RKO (cell line): ENCODE measurements around the gene KIF25.
"Not testable (repeated sequence)": the region's sequence is repeated elsewhere in the genome, so short reads cannot be mapped to it uniquely, and the experiment has no call there.

ENCODE experiments used
- DNase-seq: peaks from one replicate; pipeline ENCODE4 v3.0.0-alpha.2; 2016; ENCODE audit warnings: low spot score

KIF25 gene

DNA sequence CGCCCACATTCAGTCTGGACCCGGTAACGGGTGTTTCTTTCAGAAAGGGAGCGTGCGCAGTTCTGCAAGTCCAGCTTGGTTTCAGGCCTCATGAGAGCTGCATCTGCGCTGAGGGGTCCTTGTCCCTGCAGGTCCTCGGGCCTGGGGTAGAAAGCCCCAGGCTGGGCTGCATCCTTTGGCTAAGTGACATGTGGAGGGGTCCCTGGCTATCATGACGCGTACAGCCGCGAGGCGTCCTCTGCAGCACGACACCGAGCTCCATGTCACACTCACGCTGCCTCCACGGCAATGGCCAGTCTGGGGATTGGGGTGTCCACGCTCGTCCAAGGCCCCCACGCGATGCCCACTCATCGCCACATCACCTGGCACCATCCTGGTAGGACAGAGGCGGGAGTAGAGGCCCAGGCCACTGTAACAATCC lies 1.7 kb upstream of the KIF25 start:
- no peak for DNase-seq

DNA sequence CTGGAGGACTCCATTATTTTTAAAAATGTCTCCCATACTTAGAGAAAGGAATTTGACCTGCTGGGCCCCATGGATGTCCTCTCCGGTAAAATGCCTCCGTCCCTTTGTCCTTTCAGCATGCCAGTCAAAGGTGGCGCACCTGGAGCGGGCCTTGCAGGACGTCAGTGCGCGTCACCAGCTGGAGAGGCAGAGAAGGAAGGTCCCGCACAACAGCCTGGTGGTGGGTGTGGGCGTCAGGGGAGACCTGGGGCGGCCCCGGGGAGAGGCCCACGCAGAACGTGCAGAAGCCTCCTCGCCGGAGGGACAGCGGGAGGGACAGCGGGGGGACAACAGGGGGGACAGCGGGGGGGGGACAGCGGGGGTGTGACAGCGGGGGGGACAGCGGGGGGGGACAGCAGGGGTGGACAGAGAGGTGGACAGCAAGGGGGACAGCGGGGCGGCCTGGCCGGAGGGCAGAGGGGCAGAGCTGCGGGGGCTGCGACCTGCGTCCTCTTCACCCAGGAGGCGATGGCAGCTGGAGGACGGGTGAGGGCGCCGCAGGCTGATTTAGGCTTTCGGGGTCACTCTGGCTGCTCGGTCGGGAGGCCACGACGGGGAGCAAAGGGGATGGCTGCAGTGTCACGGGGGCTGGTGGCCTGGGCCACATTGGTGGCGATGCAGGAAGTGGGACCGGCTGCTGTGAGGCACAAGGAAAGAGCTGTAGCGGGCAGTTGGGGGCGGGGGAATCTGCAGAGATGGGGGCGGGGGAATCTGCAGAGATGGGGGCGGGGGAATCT lies 859 bp upstream of the KIF25 start:
- DNase-seq = no peak

DNA sequence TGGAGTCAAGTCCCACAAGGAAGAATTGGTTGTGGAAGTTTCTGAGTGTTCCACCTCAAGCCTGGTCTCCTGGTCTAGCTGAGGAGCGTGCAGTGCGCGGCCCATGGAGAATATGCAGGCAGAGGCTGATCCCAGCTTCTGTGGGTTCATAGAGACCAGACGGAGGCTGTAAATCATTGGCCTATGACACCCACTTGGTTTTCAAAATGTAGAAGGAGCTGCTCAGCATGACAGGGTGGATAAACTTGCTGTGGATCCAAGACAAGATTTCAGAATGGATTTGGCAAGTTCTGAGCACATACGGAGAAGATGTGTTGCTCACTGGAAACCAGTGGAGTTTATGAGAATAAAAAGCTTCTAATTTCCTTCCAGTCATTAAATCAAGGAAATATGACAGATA lies 744 bp downstream of the KIF25 start:
- DNase-seq = no peak

DNA sequence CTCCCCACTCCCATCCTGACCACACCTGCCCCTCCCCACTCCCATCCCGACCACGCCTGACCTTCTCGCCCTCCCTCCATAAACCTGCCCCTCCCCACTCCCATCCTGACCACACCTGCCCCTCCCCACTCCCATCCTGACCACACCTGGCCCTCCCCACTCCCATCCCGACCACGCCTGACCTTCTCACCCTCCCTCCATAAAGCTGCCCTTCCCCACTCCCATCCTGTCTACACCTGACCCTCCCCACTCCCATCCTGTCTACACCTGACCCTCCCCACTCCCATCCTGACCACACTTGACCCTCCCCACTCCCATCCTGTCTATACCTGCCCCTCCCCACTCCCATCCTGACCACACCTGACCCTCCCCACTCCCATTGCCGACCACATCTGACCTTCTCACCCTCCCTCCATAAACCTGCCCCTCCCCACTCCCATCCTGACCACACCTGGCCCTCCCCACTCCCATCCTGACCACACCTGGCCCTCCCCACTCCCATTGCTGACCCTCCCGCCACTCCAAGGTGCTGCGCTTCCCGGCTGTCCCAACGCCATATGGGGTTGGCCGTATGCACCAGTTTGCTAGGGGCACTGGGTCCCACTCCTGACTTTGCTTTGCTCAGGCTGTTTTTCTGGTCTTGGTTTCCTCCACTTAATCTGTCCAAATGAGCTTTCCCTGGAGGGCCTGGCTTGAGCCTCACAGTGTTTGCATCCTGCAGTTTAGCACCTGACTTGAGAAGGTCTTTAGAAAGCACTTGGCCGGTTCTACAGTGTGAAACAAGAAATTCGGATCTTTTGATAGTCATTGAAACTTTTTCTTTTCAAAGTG lies 2.9 kb downstream of the KIF25 start:
- DNase-seq = no peak

DNA sequence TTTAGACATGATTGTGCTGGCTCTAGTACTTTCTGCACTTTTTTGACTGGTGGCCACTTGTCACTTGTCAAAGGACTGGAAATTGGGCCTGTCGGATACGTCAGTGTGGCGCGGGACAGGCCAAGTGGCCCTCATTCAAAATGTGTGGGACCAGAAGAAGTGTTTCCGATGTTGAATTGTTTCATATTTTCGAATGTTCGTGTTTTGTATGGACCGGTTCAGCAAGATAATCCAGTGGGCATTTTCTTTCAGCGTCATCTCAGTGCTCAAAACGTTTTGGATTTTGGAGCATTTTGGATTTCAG lies 3.5 kb downstream of the KIF25 start:
- DNase-seq = no peak

DNA sequence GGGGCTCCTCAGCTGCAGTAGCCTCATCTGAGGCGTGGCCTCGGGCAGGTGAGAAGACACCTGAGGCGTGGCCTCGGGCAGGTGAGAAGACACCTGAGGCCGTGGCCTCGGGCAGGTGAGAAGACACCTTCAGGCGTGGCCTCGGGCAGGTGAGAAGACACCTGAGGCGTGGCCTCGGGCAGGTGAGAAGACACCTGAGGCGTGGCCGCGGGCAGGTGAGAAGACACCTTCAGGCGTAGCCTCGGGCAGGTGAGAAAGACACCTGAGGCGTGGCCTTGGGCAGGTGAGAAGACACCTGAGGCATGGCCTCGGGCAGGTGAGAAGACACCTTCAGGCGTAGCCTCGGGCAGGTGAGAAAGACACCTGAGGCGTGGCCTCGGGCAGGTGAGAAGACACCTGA lies 4.0 kb downstream of the KIF25 start:
- not testable (repeated sequence) for DNase-seq

DNA sequence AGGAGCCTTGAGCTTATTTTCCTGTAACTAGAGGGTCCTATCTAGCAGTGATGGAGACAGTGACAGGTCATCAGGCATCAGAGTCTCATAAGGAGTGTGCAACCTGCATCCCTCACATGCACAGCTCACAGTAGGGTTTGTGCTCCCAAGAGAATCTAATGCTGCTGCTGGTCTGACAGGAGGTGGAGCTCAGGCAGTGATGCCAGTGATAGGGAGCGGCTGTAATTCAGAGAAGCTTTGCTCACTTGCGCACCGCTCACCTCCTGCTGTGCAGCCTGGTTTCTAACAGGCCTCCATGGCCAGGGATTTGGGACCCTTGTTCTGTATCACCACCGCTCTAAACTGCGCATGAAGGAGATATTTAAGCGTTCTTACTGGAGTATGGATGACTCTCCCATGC lies 5.3 kb downstream of the KIF25 start:
- no peak for DNase-seq

DNA sequence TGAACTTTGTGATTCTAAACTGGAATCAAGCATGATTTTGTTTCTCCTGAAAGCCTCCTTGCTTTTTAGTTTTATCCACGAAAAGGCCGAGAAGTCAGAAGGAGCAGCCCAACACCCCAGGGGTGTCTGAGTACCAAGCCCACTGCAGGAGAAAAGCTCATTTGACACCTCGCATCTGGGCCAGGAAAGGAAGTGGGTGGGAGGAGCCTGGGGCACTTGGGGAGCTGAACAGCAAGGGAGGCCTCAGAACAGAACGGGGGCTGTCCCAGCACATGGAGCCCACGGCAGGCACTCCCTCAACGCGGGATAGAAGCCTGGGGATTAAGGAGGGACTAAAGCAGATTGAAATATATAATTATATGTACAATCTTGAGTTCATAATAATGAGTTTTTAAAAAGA lies 6.6 kb downstream of the KIF25 start:
- DNase-seq = no peak

DNA sequence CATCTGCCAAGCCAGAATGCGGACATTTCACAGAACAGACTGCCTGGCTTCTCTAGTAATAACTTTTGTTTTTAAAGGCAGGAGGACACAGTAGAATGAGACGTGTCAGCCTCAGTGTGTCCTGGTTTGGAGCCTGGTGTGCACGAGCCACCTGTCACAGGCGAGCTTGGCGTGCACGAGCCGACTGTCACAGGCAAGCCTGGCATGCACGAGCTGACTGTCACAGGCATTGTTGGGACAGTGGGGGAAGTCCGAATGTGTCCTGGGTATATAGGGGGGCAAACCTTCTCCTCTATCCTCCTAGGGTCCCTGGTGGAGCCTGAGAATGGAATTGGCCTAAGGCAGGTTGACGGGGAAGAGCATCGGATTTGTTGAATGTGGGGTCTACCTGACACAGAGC lies 7.5 kb downstream of the KIF25 start:
- DNase-seq = no peak

DNA sequence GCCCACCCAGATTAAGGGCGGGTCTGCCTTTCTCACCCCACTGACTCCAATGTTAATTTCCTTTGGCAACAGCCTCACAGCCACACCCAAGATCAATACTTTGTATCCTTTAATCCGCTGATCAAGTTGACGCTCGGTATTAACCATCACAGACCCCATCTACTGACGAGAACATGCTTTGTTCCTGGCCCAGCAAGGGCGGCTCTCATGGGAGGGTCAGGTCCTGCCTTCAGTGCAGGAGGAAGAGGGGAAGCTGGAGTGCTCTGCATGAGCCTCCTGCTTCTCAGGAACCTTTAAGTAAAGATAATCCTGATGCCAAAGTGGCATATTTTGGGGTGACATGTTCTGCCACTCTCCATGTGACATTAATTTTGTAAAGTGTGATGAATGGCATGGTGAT lies 8.3 kb downstream of the KIF25 start:
- no peak for DNase-seq

DNA sequence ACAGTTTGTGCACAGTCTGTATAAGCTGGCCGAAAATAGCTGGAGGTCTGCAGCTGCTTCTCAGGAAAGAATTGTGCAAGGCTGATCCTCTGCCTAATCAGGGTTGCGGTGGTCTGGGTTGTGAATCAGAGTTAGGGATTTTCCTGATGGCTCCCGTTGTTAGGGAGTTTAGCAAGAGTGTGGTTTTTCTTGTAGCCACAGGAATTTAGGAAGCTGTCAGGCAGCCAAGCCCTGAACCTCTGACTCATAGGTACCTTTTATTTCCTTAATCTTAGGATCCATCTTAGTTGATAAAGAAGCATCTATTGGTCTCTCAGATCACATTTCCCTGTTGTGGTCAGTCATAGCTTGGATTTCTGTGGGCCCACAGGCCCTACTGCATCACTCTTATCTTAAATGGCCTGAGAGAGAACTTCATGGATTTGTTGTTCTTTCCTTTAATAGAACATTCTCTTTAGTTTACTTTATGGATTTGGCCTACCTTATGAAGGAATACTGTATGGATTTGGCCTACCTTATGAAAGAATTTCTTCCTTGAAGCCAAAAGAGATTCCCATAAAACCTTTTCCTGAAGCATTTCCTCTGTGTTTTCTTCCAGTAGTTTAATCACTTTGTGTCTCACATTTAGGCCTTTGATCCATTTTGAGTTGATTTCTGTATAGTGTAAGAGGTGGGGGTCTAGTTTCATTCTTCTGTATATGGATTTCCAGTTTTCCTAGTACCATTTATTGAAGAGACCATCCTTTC lies 10.3 kb downstream of the KIF25 start:
- DNase-seq = peak; percentile 89

DNA sequence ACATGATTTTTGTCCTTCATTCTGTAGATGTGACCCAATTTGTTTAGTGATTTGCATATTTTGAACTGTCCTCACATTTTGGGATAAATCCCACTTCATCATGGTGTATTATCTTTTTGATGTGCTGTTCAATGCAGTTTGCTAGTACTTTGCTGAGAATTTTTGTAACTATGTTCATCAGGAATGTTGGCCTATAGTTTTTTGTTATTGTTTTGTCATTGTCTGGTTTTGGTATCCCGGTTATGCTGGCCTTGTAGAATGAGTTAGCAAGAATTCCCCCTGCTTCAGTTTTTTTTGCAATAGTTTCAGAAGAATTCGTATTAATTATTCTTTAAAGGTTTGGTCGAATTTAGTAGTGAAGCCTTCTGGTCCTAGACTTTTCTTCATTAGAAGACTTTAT lies 11.9 kb downstream of the KIF25 start:
- DNase-seq = no peak

DNA sequence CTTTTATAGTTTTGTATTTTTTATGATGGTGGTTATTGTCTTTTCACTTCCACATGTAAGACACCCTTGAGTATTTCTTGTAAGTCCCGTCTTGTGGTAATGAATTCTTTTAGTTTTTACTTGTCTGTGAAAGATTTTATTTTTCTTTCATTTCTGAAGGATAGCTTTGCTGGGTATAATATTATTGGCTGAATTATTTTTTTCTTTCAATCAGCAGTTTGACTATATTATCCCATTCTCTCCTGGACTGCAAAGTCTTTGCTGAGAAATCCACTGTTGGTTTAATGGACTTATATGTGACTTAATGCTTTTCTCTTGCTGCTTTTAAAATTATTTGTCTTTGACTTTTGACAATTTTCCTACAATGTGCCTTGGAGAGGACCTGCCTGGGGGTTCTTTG lies 13.8 kb downstream of the KIF25 start:
- DNase-seq = no peak

DNA sequence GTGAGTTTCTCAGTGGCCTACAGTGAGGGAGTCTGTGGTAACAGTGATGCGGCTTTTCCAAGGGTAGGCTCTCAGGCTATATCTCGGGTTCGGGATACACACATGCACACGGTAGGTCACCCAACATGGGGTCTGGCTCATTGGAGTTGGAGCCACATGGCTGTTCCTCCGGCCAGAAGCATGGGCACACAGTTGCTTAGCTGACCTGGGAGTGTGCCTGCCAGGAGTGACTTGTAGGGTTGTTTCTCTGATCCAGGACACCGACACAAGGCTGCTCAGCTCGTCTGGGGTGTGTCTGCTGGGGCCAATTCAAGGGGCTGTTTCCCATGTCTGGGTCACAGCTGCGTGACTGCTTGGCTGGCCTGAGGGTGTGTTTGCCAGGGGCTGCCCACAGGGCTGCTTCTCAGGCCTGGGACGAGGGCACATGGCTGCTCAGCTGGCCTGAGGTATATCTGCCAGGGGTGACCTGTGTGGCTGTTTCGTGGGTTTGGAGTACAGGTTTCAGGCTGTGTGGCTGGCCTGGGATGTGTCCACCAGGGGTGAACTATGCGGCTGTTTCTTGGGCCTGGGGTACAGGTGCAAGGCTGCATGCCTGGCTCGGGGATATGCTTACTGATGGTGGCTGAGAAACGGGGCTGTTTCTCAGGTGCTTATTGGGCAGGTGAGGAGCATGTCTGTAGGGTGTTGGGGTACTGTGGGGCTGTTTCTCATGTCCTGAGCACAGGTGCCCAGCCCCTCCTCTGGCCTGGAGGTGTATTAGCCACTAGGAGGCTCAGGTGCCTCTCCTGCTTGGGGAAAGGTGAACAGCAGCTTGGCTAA lies 15.2 kb downstream of the KIF25 start:
- no peak for DNase-seq

DNA sequence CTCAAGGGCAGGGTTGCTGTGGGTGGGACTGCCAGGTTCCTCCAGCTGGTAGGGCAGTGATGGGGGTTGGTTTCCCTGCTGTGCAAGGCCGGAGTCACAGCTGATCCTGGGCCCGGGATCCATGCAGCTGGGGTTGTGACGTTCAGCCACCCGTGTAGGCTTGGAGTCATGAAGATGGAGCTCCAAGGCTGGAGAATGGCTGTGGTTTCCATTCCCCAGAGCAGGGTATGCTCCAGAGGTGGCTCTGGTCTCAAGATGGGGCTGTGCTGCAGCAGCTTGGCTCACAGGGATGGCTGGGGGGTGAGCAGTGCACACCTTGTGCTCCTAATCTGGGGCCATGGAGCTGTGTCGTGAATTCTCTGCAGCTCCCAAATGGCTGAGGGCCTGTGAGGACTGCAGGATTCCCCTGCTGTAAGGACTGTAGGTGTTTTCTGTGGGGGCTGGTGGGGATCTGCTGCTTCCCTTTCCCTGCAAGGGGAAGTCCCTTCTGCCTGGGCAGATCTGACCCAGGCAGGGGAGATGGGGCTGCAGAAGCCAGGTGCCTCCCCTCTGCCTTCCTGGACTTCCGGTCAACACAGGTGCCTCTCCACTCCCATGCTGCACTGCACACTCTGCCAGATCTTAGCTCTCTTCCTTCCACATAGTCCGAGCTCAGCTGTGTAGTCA lies 15.9 kb downstream of the KIF25 start:
- DNase-seq = no peak

DNA sequence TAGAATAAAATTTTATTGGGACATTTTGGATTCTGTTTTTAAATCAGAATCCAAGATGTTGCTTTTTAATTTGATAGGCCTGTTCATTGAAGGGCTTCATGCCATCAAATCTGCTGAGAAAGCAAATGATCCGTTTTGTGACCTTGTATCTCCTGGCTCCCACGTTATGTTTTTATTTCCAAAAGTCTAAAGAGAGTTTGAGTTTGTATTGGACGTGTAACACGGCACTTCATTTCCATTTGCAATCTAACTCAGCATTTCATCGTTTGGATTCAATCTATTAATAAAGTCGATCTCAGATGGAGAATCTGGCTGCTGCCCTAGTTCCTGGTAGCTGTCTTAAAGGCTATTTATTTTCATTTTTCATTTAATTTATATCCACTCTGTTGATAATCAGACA lies 17.0 kb downstream of the KIF25 start:
- DNase-seq = no peak

DNA sequence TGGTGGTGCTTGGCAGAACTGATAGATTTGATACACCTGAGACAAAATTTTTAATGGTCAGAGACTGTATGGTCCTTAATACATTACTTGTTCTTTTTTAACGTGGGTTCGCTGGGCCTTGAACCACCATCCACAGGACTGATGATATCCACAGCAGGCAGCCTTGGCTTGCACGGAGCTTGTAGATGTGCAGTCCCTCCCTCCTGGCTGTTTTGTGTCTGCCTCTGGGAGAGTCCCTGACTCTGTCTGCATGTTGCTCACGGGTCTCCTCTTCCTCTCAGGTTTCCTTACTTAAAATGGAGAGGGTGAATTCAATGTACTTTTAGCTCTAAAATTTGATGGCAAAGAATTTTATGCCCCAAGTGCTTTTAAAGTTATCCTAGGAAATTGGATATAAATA lies 17.5 kb downstream of the KIF25 start:
- DNase-seq = no peak

DNA sequence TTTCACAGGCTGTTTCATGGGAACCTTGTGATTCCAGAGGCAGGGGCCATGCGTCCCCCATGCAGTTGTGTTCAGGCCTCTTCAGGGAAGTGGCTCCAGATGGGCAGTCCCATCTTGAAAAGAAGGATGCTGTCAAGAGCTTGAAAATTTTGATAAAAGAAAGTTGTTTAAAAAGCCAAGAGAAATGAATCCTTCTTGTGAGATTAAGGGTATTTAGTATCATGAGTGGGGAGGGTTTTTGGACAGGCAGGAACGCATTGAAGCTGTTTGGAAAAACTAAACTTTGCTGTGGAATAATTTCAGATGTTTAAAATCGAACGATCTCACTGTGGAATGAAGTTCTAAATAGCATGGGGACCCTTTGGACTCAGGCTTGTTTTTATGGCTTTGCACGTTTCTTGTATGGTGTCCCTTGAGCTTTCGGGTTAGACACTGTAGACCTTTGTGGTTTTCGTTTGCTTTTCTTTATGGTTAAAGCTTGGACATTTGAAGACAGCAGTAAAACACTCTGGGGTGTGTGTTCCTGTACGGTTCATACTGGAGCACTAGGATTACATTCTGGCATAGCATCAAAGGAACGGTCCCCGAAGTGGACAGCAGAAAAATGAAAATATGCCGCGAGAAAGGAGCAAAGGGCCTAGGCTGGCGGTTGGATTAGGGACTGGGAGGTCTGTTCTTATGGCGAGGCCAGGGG lies 18.2 kb downstream of the KIF25 start:
- no peak for DNase-seq

DNA sequence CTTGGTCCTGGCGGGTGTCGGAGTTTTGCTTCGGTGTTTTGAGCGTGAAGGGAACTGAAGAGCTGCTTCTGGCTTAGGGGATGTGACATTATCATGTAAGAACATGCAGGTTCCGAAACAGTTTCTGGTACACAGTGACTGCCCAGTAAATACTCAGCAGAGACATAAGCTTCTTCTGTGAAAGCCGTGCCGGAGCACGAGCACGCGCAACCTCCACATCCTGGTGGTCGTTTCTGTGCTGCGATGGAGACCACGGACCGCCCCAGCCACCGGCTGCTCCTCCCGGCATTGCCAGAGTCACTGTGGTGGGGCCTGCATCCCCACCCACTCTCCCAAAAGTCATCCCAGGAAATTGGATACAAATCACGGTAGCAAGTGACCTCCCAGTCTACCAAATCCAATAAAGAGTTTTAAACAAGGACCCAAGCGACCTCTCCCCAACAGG lies 18.7 kb downstream of the KIF25 start:
- no peak for DNase-seq

DNA sequence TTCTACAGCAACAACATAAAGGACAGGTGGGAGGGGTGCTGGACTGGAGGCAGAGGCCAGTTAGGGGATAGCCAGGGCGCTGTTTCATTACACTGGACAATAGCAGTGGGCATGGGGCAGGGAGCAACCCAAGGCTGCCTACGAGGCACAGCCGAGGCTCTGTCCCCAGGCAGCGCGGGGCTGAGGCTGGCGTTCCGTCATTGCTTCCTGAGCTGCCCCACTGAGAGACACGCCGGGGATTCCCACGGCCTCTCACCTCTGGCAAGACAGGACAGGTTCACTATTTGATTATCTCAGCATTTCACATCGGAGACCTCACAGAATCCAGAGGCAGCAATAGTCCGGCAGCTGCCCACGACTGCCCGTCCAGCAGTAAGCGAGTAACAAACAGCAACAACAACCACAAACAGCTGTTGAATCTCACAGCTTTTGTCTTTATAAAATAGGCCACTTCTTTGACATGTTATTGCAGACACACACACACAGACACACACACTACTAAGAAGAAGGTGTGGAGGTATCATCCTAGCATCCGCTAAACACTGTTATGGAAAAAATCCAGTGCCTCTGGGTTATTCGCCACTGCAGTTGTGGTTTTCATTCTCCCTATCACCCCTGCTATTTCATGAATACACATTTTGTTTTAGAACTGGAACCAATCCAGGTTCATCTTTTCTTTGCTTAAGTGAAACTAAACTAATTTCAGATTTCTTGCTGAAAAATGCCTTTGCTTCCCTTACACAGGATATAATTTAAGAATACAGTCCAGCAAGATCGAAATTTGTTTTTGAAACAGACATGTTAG lies 19.5 kb downstream of the KIF25 start:
- no peak for DNase-seq
